CD4-positive, alpha-beta T cell (primary cell): ENCODE data around the gene RTN4RL1. TPM values are rescaled to one million over a fixed set of nuclear protein-coding genes. Genes with fewer than 3 reads are reported as not detected.

Experiments
- ATAC-seq: fragments of 200-7000 bp; cut with Tn5 transposase; one replicate; pipeline ENCODE4 v1.10.0; 2022; ENCODE audit warnings: mild to moderate bottlenecking; ENCODE audit not compliant: poor library complexity
- CTCF ChIA-PET: fragments of 350-600 bp; sonication (Branson Sonifier 250); formaldehyde crosslinking; loops from one replicate; lab custom pipeline; 2021; ENCODE audit warnings: antibody characterized with exemption, inconsistent platforms; lab: Charles Lee
- POLR2A ChIA-PET: fragments of 350-600 bp; sonication (Branson Sonifier 250); formaldehyde crosslinking; loops from one replicate; lab custom pipeline; 2021; ENCODE audit warnings: antibody characterized with exemption, inconsistent platforms; lab: Charles Lee
- DNase-seq, 14 experiments: peaks; one replicate each; pipeline ENCODE4 v3.0.0-alpha.2; 2013 to 2020; ENCODE audit warnings: mixed read lengths in 2 of 14
- H3K27ac ChIP-seq, 2 donors: one replicate each; pipeline versions ENCODE4 v1.5.1 to v1.7.0; 2013; ENCODE audit warnings: low read length in 2 of 2, low read depth in 1 of 2, mild to moderate bottlenecking in 1 of 2
- H3K27me3 ChIP-seq, 2 experiments: 1 replicate in 1 of 2; 2 replicates in 1 of 2; pipeline versions ENCODE4 v1.6.1 to v1.7.0; 2013; ENCODE audit warnings: low read length in 2 of 2, control low read depth in 1 of 2, mild to moderate bottlenecking in 1 of 2, moderate library complexity in 1 of 2; ENCODE audit not compliant: insufficient read depth in 2 of 2, control insufficient read depth in 1 of 2
- H3K36me3 ChIP-seq: one replicate; pipeline ENCODE4 v1.6.1; 2013; ENCODE audit warnings: low read length, control low read depth; ENCODE audit not compliant: insufficient read depth
- H3K4me1 ChIP-seq: one replicate; pipeline ENCODE4 v1.6.1; 2013; ENCODE audit warnings: low read length, control low read depth; ENCODE audit not compliant: insufficient read depth
- H3K4me3 ChIP-seq: one replicate; pipeline ENCODE4 v1.5.1; 2013; ENCODE audit warnings: mild to moderate bottlenecking, low read length, moderate library complexity
- H3K9me3 ChIP-seq, 2 experiments: 1 replicate in 1 of 2; 2 replicates in 1 of 2; pipeline versions ENCODE4 v1.6.1 to v1.7.0; 2013; ENCODE audit warnings: low read length in 2 of 2, mild to moderate bottlenecking in 2 of 2, control low read depth in 1 of 2, moderate library complexity in 1 of 2; ENCODE audit not compliant: control insufficient read depth in 1 of 2, insufficient read depth in 1 of 2
- H3K27ac Mint-ChIP-seq: one replicate; pipeline ENCODE4 v1.8.0; 2020; ENCODE audit warnings: mixed read lengths
- H3K27me3 Mint-ChIP-seq: one replicate; pipeline ENCODE4 v1.8.0; 2021; ENCODE audit warnings: mixed read lengths
- H3K36me3 Mint-ChIP-seq: one replicate; pipeline ENCODE4 v1.8.0; 2021; ENCODE audit warnings: low read depth, mixed read lengths
- H3K4me1 Mint-ChIP-seq: one replicate; pipeline ENCODE4 v1.8.0; 2021; ENCODE audit warnings: low read depth, mixed read lengths
- H3K4me3 Mint-ChIP-seq: one replicate; pipeline ENCODE4 v1.8.0; 2020; ENCODE audit warnings: mild to moderate bottlenecking, mixed read lengths
- H3K9me3 Mint-ChIP-seq: one replicate; pipeline ENCODE4 v1.8.0; 2020; ENCODE audit warnings: mixed read lengths
- CTCF ChIP-seq: fragments of 200-600 bp; IDR thresholded peaks from one replicate; pipeline ENCODE4 v1.8.0; 2022; ENCODE audit warnings: antibody characterized with exemption, mild to moderate bottlenecking
- intact Hi-C, 2 experiments: fragments of 100-400 bp; cut with DNase I in 1 of 2; cut with micrococcal nuclease in 1 of 2; formaldehyde crosslinking; loops; one replicate each; pipeline versions ENCODE4 v1.15.1 to v1.9.0; 2023 to 2025; cut with DNase I, micrococcal nuclease
- total RNA-seq, 174 experiments: library from RNA in 2 of 174; stranded (reverse) in 2 of 174; gene quantifications; one replicate each; pipeline ENCODE4 v1.2.3 and lab custom pipeline; 2021 to 2026

Gene RTN4RL1
- total RNA-seq, 2 experiments from 2014 or later: 0.06 to 0.11 TPM

- intact Hi-C loops: no loop called here
- Histone ChIP-seq H3K4me1 (no peaks in the 10 kb centered on the region), H3K27ac (no peak overlapping the region), H3K9me3 (no peaks in the 10 kb centered on the region), H3K4me3 (no peak overlapping the region), H3K27me3 (peaks cover 0 to 6% of the 10 kb centered on the region in 2 experiments), H3K36me3 (no peaks in the 10 kb centered on the region)
- CTCF ChIA-PET: no interaction called here
- POLR2A ChIA-PET: no interaction called here
- DNase-seq (no peak), ATAC-seq (no peak)
- H3K4me3 Mint-ChIP-seq: no peak overlapping the region
- peaks cover 23% of the 10 kb centered on the region for H3K27me3 Mint-ChIP-seq
- H3K27ac Mint-ChIP-seq: no peak overlapping the region
- H3K4me1 Mint-ChIP-seq: no peaks in the 10 kb centered on the region
- H3K9me3 Mint-ChIP-seq: no peaks in the 10 kb centered on the region
- TF ChIP-seq CTCF: no peak
- H3K36me3 Mint-ChIP-seq: no peaks in the 10 kb centered on the region
Observed at GRCh38 chr17:2011411-2012371, 13.4 kb downstream of the RTN4RL1 start.

GRCh38 chr17:2009737-2010136 lies 15.4 kb downstream of the RTN4RL1 start:
- Mint-ChIP-seq H3K4me3 (no peak overlapping the region), H3K4me1 (no peaks in the 10 kb centered on the region), H3K9me3 (no peaks in the 10 kb centered on the region), H3K27ac (no peak overlapping the region), H3K27me3 (peaks cover 18% of the 10 kb centered on the region), H3K36me3 (no peaks in the 10 kb centered on the region)
- TF ChIP-seq CTCF: no peak
- H3K27ac ChIP-seq: no peak overlapping the region
- no peaks in the 10 kb centered on the region for H3K9me3 ChIP-seq
- no peaks in the 10 kb centered on the region for H3K4me1 ChIP-seq
- no peak overlapping the region for H3K4me3 ChIP-seq
- intact Hi-C loops: no loop called here
- H3K27me3 ChIP-seq: peaks cover 0 to 6% of the 10 kb centered on the region in 2 experiments
- no peak for ATAC-seq
- H3K36me3 ChIP-seq: no peaks in the 10 kb centered on the region
- DNase-seq: no peak
- ChIA-PET POLR2A (no interaction called here), CTCF (no interaction called here)

GRCh38 chr17:2008332-2009126 lies 16.6 kb downstream of the RTN4RL1 start:
- ATAC-seq: no peak
- ChIA-PET CTCF (no interaction called here), POLR2A (no interaction called here)
- Histone ChIP-seq H3K9me3 (no peaks in the 10 kb centered on the region), H3K4me1 (no peaks in the 10 kb centered on the region), H3K36me3 (no peaks in the 10 kb centered on the region), H3K4me3 (no peak overlapping the region), H3K27ac (no peak overlapping the region), H3K27me3 (peaks cover 0 to 6% of the 10 kb centered on the region in 2 experiments)
- Mint-ChIP-seq H3K4me3 (no peak overlapping the region), H3K9me3 (no peaks in the 10 kb centered on the region), H3K27ac (no peak overlapping the region), H3K27me3 (peaks cover 11% of the 10 kb centered on the region), H3K4me1 (no peaks in the 10 kb centered on the region), H3K36me3 (no peaks in the 10 kb centered on the region)
- intact Hi-C loops: no loop called here
- TF ChIP-seq CTCF: no peak
- DNase-seq: no peak
